ENCODE results near the gene KLF6.

Gene KLF6

GRCh38 chr10:3784510-3785250 lies at the start of gene KLF6:
TSS of gene KLF6 (minus strand) at chr10:3785209. CDS start at chr10:3785014, 195 bp downstream.
- DNase-seq: no peak

DNA sequence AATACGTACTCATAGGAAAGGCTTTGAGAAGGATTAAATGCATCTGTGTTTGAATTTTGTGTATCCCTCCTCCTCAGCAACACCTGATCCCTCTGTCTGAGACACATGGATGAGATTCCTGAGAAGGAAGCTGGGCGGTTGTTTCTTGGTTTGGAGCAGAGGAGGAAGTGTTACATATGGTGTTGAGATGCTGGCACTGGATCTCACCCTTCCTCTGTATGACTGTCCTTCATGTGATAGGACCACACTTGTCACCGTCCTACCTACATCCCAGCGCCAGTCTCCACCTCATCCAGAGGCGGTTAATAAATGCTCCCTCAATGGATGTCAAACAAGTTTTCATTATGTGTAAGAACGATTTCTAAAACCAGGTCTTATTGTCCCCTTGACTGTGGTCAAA lies 49.4 kb upstream of the KLF6 start:
- DNase-seq: no peak

GRCh38 chr10:3833046-3833445 lies 48.0 kb upstream of the KLF6 start:
- DNase-seq: no peak

DNA sequence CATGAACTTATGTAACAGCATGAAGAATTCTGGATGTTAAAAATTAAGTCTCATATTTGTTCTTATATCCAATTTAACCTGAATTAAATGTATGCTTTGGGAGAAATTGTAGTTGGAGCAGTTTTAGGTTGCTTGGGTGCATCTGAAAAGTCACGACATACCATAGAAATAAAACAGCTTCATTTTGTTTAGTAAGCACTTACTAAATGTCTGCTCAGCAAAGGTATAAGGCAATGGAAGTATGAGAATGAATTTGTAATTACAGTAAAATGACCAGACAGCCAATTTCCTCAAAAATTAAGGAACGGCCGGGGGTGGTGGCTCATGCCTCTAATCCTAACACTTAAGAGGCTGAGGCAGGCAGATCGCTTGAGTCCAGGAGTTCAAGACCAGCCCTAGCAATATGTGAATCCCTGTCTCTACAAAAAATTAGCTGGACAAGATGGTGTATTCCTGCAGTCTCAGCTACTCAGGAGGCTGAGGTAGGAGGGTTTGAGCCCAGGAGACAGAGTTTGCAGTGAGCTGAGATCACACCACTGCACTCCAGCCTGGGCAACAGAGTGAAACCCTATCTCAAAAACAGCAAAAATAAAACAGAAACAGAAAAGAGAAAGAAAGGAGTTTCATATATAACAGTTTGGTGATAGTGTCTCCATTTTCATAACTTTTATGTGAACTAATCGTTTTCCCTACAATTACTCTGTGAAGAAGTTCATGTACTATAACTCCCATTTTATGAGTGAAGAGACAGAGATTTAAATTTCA lies 47.2 kb upstream of the KLF6 start:
- no peak for DNase-seq

DNA sequence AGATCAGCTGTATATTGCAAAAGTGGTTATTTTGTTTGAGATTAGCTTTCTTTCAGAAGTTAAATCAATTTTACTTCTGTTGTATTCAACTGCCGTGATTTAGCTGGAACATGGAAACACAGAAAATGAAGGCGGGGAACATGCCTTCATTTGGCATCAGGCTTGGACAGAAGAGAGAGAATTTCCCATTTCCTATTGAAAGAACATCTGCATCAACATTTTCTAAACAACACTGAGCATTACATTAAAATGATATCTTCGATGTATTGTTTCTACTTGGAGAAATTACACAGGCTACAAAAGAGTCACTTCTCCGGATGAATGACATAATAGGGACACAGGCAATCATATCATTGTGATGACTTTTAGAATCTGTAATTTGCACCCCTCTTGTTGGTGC lies 46.6 kb upstream of the KLF6 start:
- no peak for DNase-seq

DNA sequence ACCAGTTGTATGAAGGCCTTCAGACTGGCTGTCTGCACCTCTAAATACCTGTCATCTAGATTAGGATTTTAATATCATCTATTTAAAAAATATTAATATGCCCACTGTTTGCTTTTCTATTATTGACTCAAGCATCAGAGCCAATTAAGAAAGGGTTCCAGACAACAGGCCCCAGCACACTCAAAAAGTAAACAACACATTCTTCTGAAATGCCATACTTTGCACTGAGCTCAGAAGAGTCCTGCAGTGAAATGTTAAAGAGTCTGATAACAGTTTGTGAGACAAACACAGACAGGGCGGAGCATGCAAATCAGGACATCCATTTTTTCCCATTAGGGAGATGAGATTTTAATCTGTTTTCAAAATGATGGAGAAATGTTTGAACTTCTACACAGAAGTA lies 45.9 kb upstream of the KLF6 start:
- DNase-seq: no peak

GRCh38 chr10:3829156-3830050 lies 44.4 kb upstream of the KLF6 start:
- no peak for DNase-seq

GRCh38 chr10:3828404-3829155 lies 43.6 kb upstream of the KLF6 start:
- DNase-seq: no peak

DNA sequence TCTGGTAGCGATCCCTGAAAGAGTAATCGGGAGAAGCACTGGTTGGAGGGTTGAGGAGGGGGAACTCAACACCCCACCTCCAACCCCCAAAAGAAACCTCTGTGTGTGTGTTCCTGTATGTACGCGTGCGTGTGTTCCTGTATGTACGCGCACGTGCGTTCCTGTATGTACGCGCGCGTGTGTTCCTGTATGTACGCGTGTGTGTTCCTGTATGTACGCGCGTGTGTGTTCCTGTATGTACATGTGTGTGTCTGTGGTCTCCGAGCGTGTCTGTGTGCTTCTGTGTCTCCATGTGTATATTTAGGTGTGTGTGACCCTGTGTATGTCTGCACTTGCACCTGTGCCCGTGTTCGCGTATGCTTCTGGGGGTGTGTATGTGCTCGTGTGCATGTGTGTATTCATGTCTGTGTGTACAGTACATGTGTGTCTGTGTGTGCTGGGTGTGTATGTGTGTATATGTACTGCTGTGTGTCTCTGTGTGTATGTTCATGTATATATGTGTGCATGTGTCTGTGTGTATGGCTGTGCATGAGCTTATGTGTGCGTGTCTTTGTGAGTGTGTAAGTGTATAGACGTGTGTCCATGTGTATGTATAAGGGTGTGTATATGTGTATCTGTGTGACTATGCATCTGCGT lies 42.9 kb upstream of the KLF6 start:
- no peak for DNase-seq

GRCh38 chr10:3827266-3827665 lies 42.3 kb upstream of the KLF6 start:
- no peak for DNase-seq

DNA sequence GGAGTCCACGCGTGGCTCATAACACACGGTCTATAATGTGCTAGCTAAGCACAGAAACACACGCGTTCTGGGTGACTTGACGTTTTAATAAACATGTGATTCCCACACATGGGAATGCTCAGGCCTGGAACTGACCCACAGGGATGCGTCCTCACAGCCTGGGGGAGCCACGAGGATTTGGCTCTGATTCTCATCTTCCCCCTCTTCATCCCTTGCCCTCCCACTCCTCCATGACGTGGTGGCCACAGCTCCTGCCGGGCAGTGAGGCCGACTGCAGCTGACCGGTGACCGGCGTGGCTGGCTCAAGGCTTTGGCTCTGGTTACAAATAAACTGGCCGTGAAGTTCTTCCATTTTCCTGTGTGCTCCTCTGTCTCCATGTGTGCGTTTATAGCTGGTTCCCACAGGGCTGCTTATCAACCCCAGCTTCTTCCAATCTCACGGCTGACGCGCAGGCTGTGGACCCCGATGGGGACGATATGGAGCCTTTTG lies 40.9 kb upstream of the KLF6 start:
- no peak for DNase-seq

DNA sequence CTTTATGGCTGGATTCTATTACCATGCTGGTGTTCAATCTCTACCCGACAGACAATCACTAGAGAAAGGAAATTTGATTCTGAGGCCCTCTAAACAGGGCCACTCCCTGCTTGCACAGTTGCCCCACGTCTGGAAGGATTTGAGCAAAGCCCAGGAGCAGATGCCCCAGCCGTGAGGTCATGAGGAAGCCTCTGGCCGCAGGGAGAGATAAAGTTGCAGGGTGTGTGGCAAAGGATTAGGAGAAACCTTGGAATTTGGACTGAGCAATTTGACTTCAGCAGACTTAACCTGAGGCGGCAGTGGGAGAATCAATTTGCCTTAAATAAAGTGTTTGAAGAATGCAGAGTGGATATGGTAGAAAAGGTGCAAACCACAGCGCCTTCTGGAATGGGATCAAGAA lies 40.2 kb upstream of the KLF6 start:
- no peak for DNase-seq

GRCh38 chr10:3822541-3823330 lies 37.7 kb upstream of the KLF6 start:
- no peak for DNase-seq

DNA sequence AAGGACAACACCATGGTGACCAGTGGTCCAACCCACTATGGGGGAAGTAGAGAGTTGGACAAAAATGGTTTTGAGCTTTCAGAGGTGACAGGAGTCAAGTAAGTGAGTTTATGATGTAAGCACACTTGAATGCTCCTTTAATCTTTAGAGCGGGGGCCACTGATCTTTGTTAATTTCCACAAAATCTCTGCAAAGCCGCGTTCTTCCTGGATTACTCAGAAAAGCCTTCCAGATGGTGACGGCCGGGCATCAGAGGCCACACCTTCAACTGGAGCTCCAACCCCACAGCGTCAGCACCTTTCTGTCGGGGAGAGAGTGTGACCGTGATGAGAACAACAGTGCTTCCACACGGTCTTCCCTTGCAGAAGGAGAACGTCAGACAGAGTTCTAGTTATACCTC lies 35.2 kb upstream of the KLF6 start:
- no peak for DNase-seq

GRCh38 chr10:3816995-3817394 lies 32.0 kb upstream of the KLF6 start:
- no peak for DNase-seq

DNA sequence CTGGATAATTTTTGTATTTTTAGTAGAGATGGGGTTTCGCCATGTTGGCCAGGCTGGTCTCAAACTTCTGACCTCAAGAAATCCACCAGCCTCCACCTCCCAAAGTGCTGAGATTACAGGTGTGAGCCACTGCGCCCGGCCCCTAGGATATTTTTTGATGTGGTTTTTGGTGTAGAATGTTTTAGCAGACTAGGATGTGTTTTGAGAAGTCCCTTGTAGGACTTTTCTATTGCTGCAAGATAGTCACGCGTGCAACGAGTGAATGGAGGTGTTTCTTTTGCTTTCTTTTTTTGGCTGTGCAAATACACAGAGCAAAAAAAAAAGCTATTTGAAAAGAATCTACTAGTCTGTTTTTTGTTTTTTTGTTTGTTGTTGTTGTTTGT lies 29.8 kb upstream of the KLF6 start:
- no peak for DNase-seq

GRCh38 chr10:3813986-3814837 lies 29.2 kb upstream of the KLF6 start:
- peak in 1 of 2 experiments; percentile 12 for DNase-seq

DNA sequence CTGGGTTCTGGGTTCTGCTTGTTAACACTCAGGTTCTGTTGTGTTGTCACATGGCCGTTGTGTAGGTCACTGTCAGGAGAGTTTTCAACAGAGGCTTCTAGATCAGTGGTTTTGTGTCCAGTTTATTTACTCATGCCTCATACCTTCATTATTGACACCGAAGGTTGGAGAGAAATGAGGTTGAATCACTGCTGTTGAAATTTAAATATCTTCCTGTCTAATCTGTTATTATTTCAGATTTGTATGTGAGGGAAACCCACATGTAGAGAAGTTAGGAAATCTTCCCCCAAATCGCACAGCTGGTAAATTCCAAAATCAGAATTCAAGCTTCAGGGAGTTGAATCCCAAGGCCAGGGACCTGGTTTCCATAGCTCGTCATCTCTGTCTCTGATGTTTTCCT lies 28.3 kb upstream of the KLF6 start:
- DNase-seq: no peak

GRCh38 chr10:3812141-3812540 lies 27.1 kb upstream of the KLF6 start:
- no peak for DNase-seq

DNA sequence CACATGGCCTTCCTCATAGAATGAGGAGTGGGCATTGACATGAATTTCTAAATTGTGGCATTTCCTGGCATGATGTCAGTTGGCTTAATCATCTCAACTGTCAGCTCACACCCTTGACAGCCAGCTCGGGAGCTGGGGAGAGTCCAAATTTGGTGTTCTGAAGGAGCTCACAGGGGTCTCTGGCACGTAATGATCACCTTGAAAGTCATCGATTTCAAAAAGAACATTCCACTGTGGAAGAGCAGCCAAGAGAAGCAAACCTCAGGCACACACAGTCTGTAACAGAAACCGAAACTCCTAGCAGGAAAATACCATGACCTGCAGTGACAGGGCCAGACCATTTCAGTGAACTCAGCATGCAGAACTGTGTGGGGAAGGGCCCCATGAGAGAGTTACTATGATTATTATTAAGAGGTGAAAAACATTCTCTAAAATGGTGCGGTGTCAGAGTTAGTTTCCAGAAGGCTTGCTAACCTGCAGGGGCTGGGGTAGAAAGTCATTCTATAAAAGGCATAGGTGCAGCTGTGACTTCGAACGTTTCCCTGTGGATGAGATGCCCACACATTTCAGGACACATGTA lies 26.4 kb upstream of the KLF6 start:
- no peak for DNase-seq

Measured in NCI-H187 (cell line).